Activated CD4-positive, alpha-beta T cell treated with anti-CD3 and anti-CD28 coated beads for 1 hour (primary cell): ENCODE results near the gene PCDH9.
"Not testable (repeated sequence)": the region's sequence is repeated elsewhere in the genome, so short reads cannot be mapped to it uniquely, and the experiment has no call there.

Experiments used
- DNase-seq: peaks from one replicate; pipeline ENCODE4 v3.0.0-alpha.2; 2020

PCDH9 gene

GRCh38 chr13:66811455-66811854 is 418.7 kb downstream of the PCDH9 start:
- DNase-seq = no peak

- no peak for DNase-seq
Observed at GRCh38 chr13:66809485-66809884, 420.7 kb downstream of the PCDH9 start.

- no peak for DNase-seq
Observed at GRCh38 chr13:66807251-66807650, 422.9 kb downstream of the PCDH9 start.

GRCh38 chr13:66805657-66806056 is 424.5 kb downstream of the PCDH9 start:
- DNase-seq = no peak

GRCh38 chr13:66803808-66804456 is 426.2 kb downstream of the PCDH9 start:
- no peak for DNase-seq

- DNase-seq = no peak
Observed at GRCh38 chr13:66803013-66803807, 426.9 kb downstream of the PCDH9 start.

GRCh38 chr13:66795636-66796035 is 434.5 kb downstream of the PCDH9 start:
- no peak for DNase-seq

- no peak for DNase-seq
Observed at GRCh38 chr13:66794340-66795031, 435.6 kb downstream of the PCDH9 start.

GRCh38 chr13:66790861-66791260 is 439.3 kb downstream of the PCDH9 start:
- no peak for DNase-seq

GRCh38 chr13:66781241-66781640 is 448.9 kb downstream of the PCDH9 start:
- DNase-seq = no peak

GRCh38 chr13:66780814-66781213 is 449.3 kb downstream of the PCDH9 start:
- DNase-seq = no peak

- no peak for DNase-seq
Observed at GRCh38 chr13:66778461-66778860, 451.7 kb downstream of the PCDH9 start.

GRCh38 chr13:66775196-66775595 is 454.9 kb downstream of the PCDH9 start:
- DNase-seq = no peak

GRCh38 chr13:66774046-66774445 is 456.1 kb downstream of the PCDH9 start:
- no peak for DNase-seq

- DNase-seq = no peak
Observed at GRCh38 chr13:66765559-66765958, 464.6 kb downstream of the PCDH9 start.

- not testable (repeated sequence) for DNase-seq
Observed at GRCh38 chr13:66760678-66761077, 469.5 kb downstream of the PCDH9 start.

GRCh38 chr13:66759919-66760318 is 470.2 kb downstream of the PCDH9 start:
- no peak for DNase-seq

GRCh38 chr13:66751691-66752090 is 478.4 kb downstream of the PCDH9 start:
- no peak for DNase-seq

GRCh38 chr13:66748712-66749111 is 481.4 kb downstream of the PCDH9 start:
- DNase-seq = no peak

GRCh38 chr13:66745307-66745706 is 484.8 kb downstream of the PCDH9 start:
- no peak for DNase-seq

GRCh38 chr13:66723576-66723975 is 506.6 kb downstream of the PCDH9 start:
- no peak for DNase-seq

GRCh38 chr13:66716538-66716937 is 513.6 kb downstream of the PCDH9 start:
- no peak for DNase-seq

- DNase-seq = no peak
Observed at GRCh38 chr13:66714795-66715194, 515.3 kb downstream of the PCDH9 start.

GRCh38 chr13:66704110-66704509 is 526.0 kb downstream of the PCDH9 start:
- no peak for DNase-seq
